ENCODE results near the gene ZNF30. TPM values are rescaled to one million over a fixed set of nuclear protein-coding genes. Genes with fewer than 3 reads are reported as not detected.

Gene ZNF30
- total RNA-seq: 3.5 TPM
- long read RNA-seq, partial matches to known transcripts: 0 of 8 reads
- long read RNA-seq, other reads (novel, unspliced or antisense): 3 of 8 reads

DNA sequence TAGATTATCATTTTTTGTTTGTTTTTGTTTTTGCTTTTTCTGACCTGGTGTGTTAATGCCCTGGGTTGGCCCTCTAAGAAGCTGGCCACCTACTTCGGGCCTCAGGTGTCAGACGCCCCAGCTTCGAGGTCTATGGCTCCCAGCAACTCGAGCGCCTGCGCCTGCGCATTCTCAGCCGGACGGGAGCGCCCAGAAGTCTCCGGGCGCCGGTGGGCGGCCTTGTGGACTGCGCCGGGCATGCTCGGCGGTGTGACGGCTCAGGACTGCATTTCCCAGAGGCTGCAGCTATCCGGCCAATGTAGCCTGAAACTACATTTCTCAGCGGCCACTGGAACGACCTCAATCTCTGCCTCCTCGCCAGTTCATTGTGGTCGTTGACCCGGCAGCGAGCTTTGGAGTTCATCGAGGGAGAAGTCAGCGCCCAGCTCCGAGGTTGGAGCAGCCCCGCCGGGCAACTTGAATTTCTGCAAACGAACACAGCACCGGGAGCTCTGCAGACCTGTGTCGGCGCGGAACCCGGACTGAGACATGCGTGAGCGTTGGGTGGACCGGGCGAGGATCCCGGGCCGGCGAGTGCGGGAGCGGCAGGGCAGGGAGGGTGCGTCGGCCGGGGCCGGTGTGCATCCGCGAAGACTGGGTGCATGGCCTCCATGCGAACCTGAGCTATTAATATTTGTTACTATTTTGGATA lies at the start of gene ZNF30:
TSS of gene ZNF30 (plus strand) at position 219 of the 691 bp plus-strand sequence. CDS start 3,045 bp downstream, outside the sequence.
- Histone ChIP-seq H3K4me1 (peaks cover 12% of the 10 kb centered on the region), H3K27me3 (ENCODE audit: low read depth) (no peaks in the 10 kb centered on the region), H3K4me3 (peak within 1 kb of the TSS; percentile 85), H3K9me3 (no peaks in the 10 kb centered on the region), H3K27ac (peak within 1 kb of the TSS; percentile 80), H3K36me3 (peaks cover 20% of the 10 kb centered on the region)
- no peak for TF ChIP-seq CTCF (IDR thresholded peaks at IDR 0.05)
- peak; percentile 96 for DNase-seq
- intact Hi-C loops (cut with DNase I): no loop called here
- peak; percentile 99 to 100 for ATAC-seq

DNA sequence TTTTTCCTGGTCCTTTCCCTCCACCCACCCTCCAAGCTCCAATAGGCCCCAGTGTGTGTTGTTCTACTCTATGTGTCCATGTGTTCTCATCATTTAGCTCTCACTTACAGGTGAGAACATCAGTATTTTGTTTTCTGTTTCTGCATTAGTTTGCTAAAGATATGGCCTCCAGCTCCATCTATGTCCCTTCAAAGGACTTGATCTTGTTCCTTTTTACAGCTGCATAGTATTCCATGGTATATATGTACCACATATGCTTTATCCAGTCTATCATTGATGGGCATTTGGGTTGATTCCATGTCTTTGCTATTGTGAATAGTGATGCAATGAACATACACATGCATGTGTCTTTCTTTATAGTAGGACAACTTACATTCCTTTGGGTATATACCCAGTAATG lies 47.1 kb upstream of the ZNF30 start:
- Histone ChIP-seq H3K4me1 (no peaks in the 10 kb centered on the region), H3K36me3 (no peaks in the 10 kb centered on the region), H3K9me3 (no peaks in the 10 kb centered on the region), H3K27ac (no peak overlapping the region), H3K4me3 (no peak overlapping the region), H3K27me3 (ENCODE audit: low read depth) (no peaks in the 10 kb centered on the region)
- DNase-seq (no peak), ATAC-seq (no peak)
- intact Hi-C loops (cut with DNase I): no loop called here
- no peak for TF ChIP-seq CTCF (IDR thresholded peaks at IDR 0.05)

DNA sequence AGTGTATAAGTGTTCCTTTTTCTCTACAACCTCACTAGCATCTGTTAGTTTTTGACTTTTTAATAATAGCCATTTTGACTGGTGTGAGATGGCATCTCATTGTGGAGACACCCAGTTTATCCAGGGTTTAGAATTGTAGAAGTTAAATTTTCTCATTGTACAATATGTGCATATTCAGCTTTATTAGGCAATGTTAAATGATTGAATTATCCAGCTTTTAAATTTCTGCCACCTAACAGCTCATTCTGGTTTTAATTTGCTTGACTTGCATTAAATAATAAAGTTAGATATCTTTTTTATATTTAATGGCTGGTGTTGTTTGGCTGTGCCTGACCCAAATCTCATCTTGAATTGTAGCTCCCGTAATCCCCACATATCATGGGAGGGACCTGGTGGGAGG lies 46.7 kb upstream of the ZNF30 start:
- no peak overlapping the region for H3K27ac ChIP-seq
- H3K9me3 ChIP-seq: peaks cover 3% of the 10 kb centered on the region
- H3K36me3 ChIP-seq: no peaks in the 10 kb centered on the region
- H3K27me3 ChIP-seq (ENCODE audit: low read depth): no peaks in the 10 kb centered on the region
- intact Hi-C loops (cut with DNase I): no loop called here
- no peaks in the 10 kb centered on the region for H3K4me1 ChIP-seq
- DNase-seq (no peak), ATAC-seq (no peak)
- no peak for TF ChIP-seq CTCF (IDR thresholded peaks at IDR 0.05)
- H3K4me3 ChIP-seq: no peak overlapping the region

DNA sequence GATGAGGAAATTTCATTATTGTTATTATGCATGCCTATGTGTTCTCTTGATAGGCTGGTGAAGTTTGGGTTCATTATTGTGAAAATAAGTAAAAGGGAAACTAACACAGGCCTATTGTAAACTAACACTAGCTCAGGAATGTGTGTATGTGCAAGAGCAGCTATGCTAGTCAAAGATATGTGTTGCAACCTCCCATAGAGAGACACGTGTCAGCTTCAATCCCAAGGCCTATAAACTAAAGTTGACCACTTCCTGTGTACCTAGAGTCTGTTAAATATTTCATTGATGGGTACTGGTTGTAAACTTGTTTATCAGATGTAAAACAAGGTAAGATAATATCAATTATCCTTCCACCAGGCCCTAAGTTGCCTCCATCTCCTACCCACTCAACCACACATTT lies 44.7 kb upstream of the ZNF30 start:
- no peaks in the 10 kb centered on the region for H3K36me3 ChIP-seq
- no peak for ATAC-seq
- no peak overlapping the region for H3K27ac ChIP-seq
- peaks cover 21% of the 10 kb centered on the region for H3K9me3 ChIP-seq
- H3K4me3 ChIP-seq: no peak overlapping the region
- H3K4me1 ChIP-seq: no peaks in the 10 kb centered on the region
- intact Hi-C loops (cut with DNase I): no loop called here
- H3K27me3 ChIP-seq (ENCODE audit: low read depth): no peaks in the 10 kb centered on the region
- no peak for DNase-seq
- no peak for TF ChIP-seq CTCF (IDR thresholded peaks at IDR 0.05)

DNA sequence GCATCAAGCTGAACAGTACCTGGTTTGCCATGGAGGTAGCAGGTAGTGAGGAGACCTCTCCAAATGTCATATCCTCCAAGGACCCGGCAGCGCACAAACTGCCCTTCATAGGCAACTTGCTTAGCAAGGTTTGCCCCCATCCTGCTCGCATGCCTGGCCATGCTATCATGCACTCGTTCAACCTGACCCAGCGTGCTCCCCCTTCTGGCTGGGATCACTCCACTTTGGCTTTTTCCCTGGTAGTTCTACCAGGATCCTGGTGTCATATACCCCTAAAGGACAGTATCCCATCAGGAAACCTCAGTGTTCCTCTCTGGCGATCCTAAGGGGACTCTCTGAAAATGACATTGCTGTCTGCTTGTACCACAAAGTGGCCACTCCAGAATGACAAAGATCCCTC lies 38.6 kb upstream of the ZNF30 start:
- no peak for TF ChIP-seq CTCF (IDR thresholded peaks at IDR 0.05)
- Histone ChIP-seq H3K9me3 (peaks cover 21% of the 10 kb centered on the region), H3K36me3 (no peaks in the 10 kb centered on the region), H3K4me1 (no peaks in the 10 kb centered on the region), H3K27ac (no peak overlapping the region), H3K4me3 (no peak overlapping the region), H3K27me3 (ENCODE audit: low read depth) (no peaks in the 10 kb centered on the region)
- intact Hi-C loops (cut with DNase I): no loop called here
- no peak for ATAC-seq
- DNase-seq: no peak

Measured in lower lobe of right lung (tissue), 2 donors.